HG02970 (cell line): Measurements from ENCODE around the gene MEDAG.

Experiments
- ATAC-seq: cut with Tn5 transposase; IDR thresholded peaks from one replicate; pipeline ENCODE4 v1.9.1; 2021; ENCODE audit warnings: mild to moderate bottlenecking, moderate library complexity, moderate number of reproducible peaks; ENCODE audit not compliant: unreplicated experiment, low FRiP score

MEDAG gene

DNA sequence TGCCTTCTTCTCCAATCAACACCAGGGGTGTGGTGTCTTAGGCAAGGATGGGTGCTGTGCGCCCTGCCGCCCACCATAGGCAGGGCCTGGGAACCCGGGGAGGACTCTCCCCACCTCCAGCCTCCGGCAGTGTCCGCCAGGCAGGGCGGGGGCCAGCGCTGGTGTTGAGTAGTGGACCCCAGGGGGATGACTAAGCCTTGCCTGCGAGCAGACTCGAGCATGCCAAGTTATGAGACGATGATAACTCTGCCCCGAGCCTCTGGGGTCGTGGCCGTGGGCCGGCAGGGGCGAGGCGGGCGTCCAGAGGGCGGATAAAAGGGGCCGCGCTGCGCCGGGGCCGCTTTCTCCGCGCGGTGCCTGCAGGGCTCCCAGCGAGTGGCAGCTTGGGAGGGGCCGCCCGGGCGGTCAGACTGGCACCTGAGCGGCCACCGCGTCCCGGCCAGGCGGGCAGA, at the start of gene MEDAG:
Gene MEDAG, plus strand, starts transcription at position 340 of the 452 bp plus-strand sequence. CDS start 245 bp downstream, outside the sequence.
- ATAC-seq: no peak

DNA sequence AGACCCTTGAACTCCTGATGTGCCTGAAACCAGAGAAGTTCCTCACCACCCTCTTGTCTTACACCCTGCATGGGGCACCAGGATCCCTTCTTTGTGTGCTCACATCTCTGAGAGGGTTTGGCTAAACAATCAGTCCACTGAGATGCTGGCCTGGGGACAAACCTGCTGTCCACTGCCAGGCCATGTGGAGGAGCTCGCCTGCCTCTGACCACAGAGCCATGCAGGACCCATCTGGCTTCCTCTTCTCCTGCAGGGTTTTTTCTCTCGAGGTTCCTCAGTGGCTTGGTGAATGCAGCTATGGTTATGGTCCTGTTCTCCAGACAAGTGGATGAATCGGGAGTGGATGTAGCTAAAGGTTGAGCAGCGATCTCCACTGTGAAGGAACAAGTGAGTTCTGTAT, 49.1 kb upstream of the MEDAG start:
- no peak for ATAC-seq

DNA sequence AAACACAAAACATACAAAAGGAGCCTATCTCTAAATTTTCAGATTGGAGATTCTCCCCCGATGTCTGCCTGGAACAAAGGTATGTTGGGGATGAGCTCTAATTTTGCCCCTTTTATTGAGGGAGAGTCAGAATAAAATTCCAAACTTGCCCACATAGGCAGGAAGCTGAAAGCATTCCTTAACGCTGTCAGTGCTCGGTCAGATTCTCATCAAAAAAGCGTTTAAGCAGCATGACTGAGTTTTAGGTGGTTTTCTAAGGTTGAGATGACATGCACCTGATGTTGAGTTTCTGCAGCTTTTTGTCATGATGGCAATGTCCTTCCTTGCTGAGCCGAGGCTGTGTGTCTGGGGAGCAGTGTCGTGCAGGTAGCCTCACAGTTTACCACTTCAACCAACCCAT, 48.4 kb upstream of the MEDAG start:
- no peak for ATAC-seq

GRCh38 chr13:30859326-30859725, 46.7 kb upstream of the MEDAG start:
- no peak for ATAC-seq

DNA sequence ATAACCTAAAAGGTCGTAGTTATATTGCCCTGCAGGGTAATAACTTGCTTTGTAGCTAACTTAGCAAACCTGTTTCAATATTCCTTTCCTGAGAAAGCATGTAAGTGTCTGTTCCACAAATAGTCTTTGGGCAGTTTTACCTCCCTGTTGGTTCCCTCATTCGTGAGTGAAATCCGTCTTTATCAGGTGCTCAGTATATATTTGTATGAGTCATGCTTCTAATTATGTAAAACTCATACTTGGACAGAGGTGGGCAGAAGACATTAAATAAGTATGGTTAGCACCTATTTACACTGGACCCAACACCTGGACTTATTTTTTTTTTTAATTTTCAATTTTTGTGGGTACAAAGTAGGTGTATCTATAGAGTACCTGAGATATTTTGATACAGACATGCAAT, 44.9 kb upstream of the MEDAG start:
- ATAC-seq: no peak

DNA sequence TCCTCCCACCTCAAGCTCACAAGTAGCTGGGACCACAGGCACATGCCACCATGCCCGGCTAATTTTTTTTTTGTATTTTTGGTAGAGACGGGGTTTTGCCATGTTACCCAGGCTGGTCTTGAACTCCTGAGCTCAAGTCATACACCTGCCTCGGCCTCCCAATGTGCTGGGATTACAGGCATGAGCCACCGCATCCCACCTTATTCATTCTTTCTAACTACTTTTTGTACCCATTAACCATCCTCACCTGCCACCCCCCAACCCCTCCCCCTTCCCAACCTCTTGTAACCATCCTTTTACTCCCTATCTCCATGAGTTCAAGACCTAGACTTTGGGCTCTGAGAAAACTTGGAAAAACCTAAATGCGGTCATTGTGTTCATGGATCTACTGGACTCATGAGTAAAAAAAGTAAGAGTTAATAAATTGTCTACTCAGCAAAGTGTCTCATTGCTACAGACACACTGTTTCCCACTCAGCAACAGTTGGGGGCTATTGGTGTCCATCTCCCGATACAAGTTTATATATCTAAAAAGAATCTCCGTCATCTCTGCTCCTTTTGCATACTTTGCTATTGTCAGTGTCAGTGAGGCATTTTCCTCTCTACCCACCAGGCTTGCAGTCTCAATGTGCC, 44.1 kb upstream of the MEDAG start:
- ATAC-seq: no peak

- no peak for ATAC-seq
Measured at GRCh38 chr13:30862707-30863106, 43.4 kb upstream of the MEDAG start.

DNA sequence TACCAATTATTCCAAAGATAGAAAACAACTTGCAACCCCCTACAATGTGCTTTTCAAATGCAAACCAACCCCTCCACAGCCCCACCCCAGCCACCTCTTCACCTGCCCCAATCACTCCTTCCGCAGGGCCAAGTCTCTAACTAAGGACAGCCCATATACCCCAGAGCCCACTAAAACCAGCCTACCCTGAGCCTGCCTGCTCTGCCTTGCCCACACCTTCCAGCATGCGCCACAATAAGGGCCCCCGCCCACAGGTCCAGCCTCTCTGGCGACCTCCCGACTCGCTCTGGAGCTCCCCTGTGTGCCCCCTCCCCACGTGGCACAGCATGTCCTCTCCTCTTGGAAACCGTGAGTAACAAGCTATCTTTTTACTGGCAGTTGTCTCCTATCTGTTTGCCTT, 42.8 kb upstream of the MEDAG start:
- no peak for ATAC-seq

DNA sequence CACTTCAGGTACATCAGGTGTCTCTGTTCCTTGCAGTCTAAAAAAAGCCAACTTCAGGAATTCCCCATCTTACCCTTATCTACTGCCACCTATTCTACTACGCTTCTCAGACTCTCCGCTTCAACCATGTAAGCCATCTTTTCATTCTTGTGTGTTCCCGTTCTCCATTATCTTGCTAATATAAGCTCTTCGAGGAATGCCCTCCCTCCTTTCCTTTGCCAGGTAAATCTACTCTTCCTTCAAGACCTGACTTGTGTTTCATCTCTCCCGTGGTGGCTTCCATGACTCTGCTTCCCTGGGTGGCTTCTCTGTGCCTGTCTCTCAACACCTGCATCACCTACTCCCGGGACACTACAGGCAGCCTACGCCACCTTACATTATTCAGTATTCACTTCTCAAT, 42.3 kb upstream of the MEDAG start:
- no peak for ATAC-seq

DNA sequence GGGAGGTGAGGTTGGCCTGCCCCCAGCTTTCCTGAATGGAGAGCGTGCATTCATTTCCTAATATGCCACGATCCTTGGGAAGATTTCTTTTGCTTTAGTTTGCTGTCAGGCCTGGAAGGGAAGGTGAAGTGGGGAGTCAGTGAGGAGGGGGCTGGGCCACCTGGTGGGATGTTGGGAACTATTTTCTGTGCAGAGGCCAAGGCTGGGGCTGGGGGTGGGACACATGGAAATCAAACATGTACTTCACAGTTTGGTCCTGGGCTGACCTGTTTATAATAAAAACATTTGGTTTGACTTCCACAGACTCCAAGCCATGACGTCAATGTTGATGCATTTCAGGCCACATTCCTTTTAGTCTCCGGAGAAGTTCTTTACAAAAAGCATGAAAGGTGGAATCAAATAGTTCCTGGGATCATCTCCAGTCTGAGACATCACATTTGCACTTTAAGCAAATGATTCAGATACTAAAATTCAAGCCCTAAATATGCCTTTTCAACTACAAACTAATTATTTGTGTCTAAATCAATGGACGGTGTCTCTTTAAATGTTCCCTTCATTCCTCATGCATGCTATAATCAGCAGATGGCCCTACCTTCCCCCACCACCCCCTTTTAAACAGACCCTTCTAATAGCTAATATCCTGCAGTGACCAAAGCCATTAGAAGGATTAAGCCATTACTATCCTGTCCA, 41.5 kb upstream of the MEDAG start:
- ATAC-seq: no peak

DNA sequence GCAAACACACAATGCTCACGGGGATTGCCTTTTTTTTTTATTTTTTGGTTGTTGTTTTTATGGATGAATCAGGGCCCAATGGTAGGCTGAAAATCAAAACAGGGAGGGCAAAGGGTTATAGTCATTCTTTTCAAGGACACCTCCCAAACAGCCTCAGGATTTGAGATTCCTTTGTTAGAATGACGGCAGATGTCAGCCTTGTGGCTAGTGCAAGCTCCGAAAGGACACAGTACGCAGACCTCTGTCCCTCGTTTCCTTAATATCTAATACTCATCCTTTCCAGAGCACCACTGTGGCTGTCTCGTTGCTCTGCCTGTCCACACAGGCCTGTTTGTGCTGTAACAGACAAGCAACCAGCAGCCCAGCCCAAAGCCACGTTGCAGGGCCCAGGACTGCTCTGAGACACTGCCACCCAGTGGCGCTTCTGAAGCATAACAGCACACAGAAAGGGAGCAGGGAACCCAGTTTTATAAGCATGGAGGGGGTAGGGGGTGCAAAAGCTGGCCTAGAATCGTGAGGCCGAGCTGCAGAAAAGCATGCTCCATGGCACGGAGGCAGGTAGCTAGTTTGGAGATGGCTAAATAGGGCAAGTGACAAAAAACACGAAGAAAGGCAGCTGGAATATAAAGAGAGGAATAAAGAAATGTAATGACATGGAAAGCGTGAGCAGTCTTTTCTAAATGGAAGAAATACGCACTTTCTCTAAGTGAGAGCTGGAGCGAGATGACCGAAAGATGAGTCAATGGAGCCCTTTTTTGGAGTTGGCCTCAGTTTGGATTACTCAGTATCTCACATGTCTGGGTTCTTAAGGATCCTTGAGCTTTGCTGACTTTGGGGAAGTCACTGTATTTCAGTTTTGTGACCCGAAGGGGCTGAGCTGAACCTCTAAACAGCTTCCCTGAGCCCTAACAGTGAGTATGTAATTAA, 40.7 kb upstream of the MEDAG start:
- ATAC-seq: no peak

- no peak for ATAC-seq
Measured at GRCh38 chr13:30866677-30867076, 39.4 kb upstream of the MEDAG start.

GRCh38 chr13:30867089-30867669, 38.9 kb upstream of the MEDAG start:
- no peak for ATAC-seq

- no peak for ATAC-seq
Measured at GRCh38 chr13:30868799-30869470, 37.1 kb upstream of the MEDAG start.

DNA sequence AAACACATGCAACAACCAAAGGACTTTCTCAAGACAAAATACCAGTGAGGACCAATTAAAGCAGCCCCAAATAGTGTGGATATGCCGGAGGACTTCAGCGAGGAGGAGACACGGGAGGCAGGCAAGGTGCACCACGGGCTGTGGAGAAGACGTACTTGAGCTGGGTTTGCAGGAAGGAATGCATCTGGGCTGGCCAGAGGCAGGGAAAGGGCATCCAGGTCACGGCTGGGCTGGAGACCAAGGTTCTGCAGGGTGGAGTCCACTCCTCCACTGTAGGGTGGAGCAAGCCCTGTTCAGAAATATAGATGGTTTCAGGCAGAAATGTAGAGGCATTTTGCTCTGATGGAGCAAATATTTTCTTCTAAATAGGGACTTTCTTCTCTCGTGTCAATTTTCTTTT, 36.6 kb upstream of the MEDAG start:
- ATAC-seq: no peak

- no peak for ATAC-seq
Measured at GRCh38 chr13:30870049-30870884, 35.8 kb upstream of the MEDAG start.

DNA sequence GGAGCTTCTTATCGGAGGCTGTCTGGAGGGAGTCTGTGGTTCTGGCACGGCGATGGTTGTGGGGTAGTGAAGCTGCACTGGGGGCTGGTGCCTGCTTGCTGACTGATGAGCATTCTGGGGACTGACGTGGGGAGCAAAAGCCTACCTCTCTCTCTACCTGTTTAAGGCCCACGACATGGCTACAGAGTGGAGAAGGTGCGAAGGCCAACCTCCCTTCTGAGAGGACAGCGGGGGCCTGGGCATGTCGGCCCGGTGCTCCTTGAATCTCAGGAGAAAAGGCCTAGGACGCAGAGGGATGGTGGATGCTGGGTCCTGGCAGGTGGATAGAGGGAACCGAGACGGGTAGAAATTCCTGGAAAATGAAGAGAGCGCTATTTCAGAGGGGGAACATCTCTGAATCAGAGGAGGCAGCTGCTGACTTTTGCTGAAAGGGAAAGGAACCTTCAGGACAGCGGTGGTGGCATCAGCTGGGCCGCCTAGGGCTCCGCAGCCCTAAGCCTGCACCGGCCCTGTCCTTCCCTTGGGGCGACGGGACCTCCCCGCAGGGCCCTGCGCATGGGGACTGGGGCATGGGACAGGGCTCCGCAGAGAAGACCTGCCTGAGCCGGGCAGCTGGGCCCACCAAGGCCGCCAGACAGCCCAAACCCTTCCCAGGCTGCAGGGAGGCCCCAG, 35.0 kb upstream of the MEDAG start:
- no peak for ATAC-seq

DNA sequence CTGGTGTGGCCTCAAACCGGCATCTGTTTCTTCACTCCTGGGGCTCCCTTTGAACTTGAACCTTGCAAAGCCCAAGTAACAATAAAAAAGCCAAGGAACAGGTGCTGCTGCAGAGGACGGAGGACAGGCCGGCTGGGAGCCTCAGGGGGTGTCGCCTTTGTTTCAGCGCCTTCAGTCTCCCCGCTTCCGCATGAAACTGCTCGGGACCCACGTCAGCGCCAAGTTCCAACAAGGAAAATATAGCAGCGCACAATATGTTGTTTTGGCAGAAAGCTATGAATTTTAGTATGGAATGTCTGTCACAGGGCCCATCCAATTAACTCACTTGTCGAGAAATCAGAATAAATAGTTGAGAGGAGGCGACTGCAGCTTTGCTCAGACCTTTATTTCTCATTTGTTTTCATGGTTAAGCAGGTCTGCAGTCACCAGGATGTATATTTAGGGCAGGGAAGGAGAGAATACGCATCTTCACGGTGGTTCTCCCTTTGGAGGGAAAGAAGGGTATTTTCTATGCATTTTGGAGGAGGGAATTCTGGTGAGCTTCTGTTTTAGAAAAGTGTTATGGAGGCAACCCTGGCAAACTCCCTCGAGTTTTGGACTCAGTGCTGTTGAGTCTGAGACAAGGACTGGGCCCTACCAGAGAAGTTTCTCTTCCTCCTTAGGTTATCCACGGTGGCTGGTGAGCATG, 34.3 kb upstream of the MEDAG start:
- ATAC-seq: no peak

GRCh38 chr13:30872276-30872594, 33.8 kb upstream of the MEDAG start:
- ATAC-seq: no peak
